ENCODE data around the gene ODC1. TPM values are rescaled to one million over a fixed set of nuclear protein-coding genes. Genes with fewer than 3 reads are reported as not detected.

ODC1 gene
- total and polyA plus RNA-seq, 2 of the 4 experiments (the other 2 are of a cell fraction): 117 to 204 TPM

DNA sequence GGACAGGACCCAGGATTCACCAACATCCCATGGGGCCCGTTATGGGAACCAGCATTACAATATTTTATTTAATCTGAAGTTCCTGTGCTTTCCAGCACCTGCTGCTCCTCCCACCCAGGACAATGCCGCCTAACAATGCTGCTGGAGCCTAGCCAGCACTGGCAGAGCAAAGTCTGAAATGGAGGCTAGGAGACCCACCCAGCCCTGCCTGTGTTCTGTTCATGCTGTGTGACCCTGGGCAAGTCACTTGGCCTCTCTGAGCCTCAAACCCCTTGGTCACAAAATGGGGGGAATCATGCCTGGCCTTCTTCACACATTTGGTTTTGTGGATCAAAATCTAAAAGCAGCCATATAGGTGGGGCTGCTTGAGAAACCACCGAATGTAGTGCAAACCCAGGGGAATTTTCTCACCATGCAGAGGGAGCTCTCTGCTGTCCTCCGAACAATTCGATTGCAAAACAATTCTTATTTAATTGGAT is 38.5 kb upstream of the ODC1 start:
- Histone ChIP-seq H3K4me2 (ENCODE audit: low read depth, low read length) (no peak overlapping the region), H2AK9ac (replicated peaks; ENCODE audit: low read depth, low read length, poor library complexity) (no peak overlapping the region), H4K5ac (ENCODE audit: low read depth, low read length) (no peak overlapping the region), H4K91ac (ENCODE audit: insufficient read depth, low read depth, low read length) (no peak overlapping the region), H3K4me3 (ENCODE audit: insufficient read depth, low read depth, low read length) (no peak overlapping the region), H3K79me1 (ENCODE audit: low read depth in 1 of 2, low read length in 2 of 2) (no peaks in the 10 kb centered on the region), H3K14ac (replicated peaks; ENCODE audit: low read depth, low read length) (no peak overlapping the region), H2BK120ac (ENCODE audit: low read depth, low read length) (no peak overlapping the region), H4K8ac (ENCODE audit: low read depth in 2 of 2, low read length in 2 of 2) (no peak overlapping the region), H2BK5ac (ENCODE audit: low read depth, low read length, poor library complexity, severe bottlenecking) (no peak overlapping the region), H3K9me3 (ENCODE audit: control insufficient read depth, insufficient read depth, low read length) (no peaks in the 10 kb centered on the region), H2BK15ac (ENCODE audit: low read depth, low read length) (no peak overlapping the region), H4K20me1 (ENCODE audit: insufficient read depth, low read length) (no peaks in the 10 kb centered on the region), H3K36me3 (ENCODE audit: control insufficient read depth, insufficient read depth, low read length) (no peaks in the 10 kb centered on the region), H3K27me3 (ENCODE audit: control insufficient read depth, insufficient read depth, low read length) (peaks cover 56% of the 10 kb centered on the region), H2BK20ac (ENCODE audit: low read depth, low read length) (no peak overlapping the region), H3K4ac (ENCODE audit: low read depth, low read length) (no peak overlapping the region), H3K27ac (ENCODE audit: insufficient read depth, low read length) (no peak overlapping the region), H3K23ac (ENCODE audit: low read depth, low read length) (no peak overlapping the region), H2AFZ (replicated peaks; ENCODE audit: low read length, poor library complexity) (no peak overlapping the region), H3K9ac (ENCODE audit: low read depth, low read length) (no peak overlapping the region), H3K56ac (ENCODE audit: extremely low read depth, insufficient read depth, low read length) (no peak overlapping the region), H3K18ac (ENCODE audit: low read depth, low read length) (no peak overlapping the region), H2AK5ac (ENCODE audit: low read depth, low read length) (no peak overlapping the region), H3K9me1 (ENCODE audit: insufficient read depth, low read length) (no peaks in the 10 kb centered on the region; the same call in 1 of the 2 replicates), H3K4me1 (ENCODE audit: control insufficient read depth, insufficient read depth, low read length) (no peaks in the 10 kb centered on the region)
- CTCF ChIA-PET: no interaction called here
- dilution Hi-C loops (cut with HindIII; ENCODE audit: low sequenced_read_pairs, unreplicated experiment) (no loop called here), in situ Hi-C loops (cut with MboI; ENCODE audit: low sequenced_read_pairs) (no loop called here), intact Hi-C loops (cut with micrococcal nuclease) (no loop called here)
- ATAC-seq (ENCODE audit: low read depth) (no peak), DNase-seq (no peak)
- TF ChIP-seq POLR2A (IDR thresholded peaks at IDR 0.05; ENCODE audit: low read depth, low read length): no peak
- TF ChIP-seq MAFK (IDR thresholded peaks at IDR 0.05; ENCODE audit: low read depth, low read length): no peak
- no peak for TF ChIP-seq MAZ (IDR thresholded peaks at IDR 0.05; ENCODE audit: borderline replicate concordance, low read depth, low read length)
- no peak for TF ChIP-seq RCOR1 (IDR thresholded peaks at IDR 0.05; ENCODE audit: insufficient replicate concordance, low read length)
- TF ChIP-seq CTCF (conservative IDR thresholded peaks at IDR 0.05; ENCODE audit: low read depth, low read length): no peak
- TF ChIP-seq BHLHE40 (IDR thresholded peaks at IDR 0.05; ENCODE audit: low read depth, low read length): no peak
- TF ChIP-seq, protein P1, sequence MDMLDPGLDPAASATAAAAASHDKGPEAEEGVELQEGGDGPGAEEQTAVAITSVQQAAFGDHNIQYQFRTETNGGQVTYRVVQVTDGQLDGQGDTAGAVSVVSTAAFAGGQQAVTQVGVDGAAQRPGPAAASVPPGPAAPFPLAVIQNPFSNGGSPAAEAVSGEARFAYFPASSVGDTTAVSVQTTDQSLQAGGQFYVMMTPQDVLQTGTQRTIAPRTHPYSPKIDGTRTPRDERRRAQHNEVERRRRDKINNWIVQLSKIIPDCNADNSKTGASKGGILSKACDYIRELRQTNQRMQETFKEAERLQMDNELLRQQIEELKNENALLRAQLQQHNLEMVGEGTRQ (IDR thresholded peaks at IDR 0.05; ENCODE audit: low read depth, low read length): no peak
- no peak for TF ChIP-seq SMC3 (IDR thresholded peaks at IDR 0.05; ENCODE audit: low read depth, low read length)
- no peak for TF ChIP-seq MXI1 (IDR thresholded peaks at IDR 0.05; ENCODE audit: borderline replicate concordance, low read depth, low read length)
- TF ChIP-seq NFE2L2 (IDR thresholded peaks at IDR 0.05; ENCODE audit: low read depth, low read length): no peak
- no peak for TF ChIP-seq RAD21 (IDR thresholded peaks at IDR 0.05; ENCODE audit: low read length)
- no peak for TF ChIP-seq FOS (IDR thresholded peaks at IDR 0.05; ENCODE audit: low read depth, low read length)
- no peak for TF ChIP-seq CEBPB (IDR thresholded peaks at IDR 0.05; ENCODE audit: low read depth, low read length)
- no peak for TF ChIP-seq ELK1 (IDR thresholded peaks at IDR 0.05; ENCODE audit: borderline replicate concordance, low read depth, low read length)
- no peak for TF ChIP-seq CHD1 (IDR thresholded peaks at IDR 0.05; ENCODE audit: low read depth, low read length)
- no peak for TF ChIP-seq RFX5 (IDR thresholded peaks at IDR 0.05; ENCODE audit: low read depth, low read length)
- POLR2A ChIA-PET (ENCODE audit: unreplicated experiment): no interaction called here
- no TSS peak for BruUV-seq (replicated peaks)
- no CpG with 5 or more reads among the region's 5 CpGs for WGBS, 2 experiments (ENCODE audit: extremely low coverage in 2 of 2, insufficient read length in 1 of 2)

Measured in IMR-90 (cell line).